ENCODE results near the gene DNAH14. TPM values are rescaled to one million over a fixed set of nuclear protein-coding genes. Genes with fewer than 3 reads are reported as not detected.

The DNAH14 gene
- total and polyA plus RNA-seq, 9 of the 15 experiments (the other 6 are each of a cell fraction or from before 2014, with no cell fraction given), result 58.4 to 142 (median 98.4) TPM

DNA sequence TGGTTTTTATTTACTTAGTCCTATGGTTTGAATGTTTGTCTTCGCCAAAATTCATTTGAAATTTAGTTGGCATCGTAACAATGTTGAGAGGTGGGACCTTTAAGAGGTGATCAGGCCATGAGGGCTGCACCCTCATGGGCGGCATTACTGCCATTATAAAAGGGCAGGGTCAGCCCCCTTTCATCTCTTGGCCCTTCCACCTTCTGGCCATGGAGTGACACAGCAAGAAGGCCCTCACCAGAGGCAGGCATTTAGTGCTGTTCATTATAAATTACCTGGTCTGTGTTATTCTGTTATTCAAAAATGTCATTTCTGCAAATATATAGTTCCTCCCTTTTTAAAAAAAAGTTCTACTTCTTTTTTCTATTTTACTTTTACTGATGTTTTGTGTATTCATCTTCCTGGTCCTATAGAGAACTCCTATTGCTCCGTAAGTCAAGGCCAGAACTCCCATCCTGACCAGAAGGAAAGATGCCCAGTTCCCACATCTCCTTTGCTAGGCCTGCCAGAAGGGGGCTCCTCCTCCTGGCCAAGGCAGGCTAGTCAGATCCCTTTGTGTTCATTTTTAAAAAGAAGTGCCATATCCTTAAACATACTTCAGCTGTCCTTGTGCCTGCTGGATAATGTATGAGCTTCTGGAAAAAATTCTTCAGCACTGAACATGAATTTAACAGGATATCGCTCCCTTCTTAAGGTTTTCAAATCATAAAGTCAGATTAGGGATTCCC, 508.4 kb downstream of the DNAH14 start (continued):
- TF ChIP-seq, protein P1, sequence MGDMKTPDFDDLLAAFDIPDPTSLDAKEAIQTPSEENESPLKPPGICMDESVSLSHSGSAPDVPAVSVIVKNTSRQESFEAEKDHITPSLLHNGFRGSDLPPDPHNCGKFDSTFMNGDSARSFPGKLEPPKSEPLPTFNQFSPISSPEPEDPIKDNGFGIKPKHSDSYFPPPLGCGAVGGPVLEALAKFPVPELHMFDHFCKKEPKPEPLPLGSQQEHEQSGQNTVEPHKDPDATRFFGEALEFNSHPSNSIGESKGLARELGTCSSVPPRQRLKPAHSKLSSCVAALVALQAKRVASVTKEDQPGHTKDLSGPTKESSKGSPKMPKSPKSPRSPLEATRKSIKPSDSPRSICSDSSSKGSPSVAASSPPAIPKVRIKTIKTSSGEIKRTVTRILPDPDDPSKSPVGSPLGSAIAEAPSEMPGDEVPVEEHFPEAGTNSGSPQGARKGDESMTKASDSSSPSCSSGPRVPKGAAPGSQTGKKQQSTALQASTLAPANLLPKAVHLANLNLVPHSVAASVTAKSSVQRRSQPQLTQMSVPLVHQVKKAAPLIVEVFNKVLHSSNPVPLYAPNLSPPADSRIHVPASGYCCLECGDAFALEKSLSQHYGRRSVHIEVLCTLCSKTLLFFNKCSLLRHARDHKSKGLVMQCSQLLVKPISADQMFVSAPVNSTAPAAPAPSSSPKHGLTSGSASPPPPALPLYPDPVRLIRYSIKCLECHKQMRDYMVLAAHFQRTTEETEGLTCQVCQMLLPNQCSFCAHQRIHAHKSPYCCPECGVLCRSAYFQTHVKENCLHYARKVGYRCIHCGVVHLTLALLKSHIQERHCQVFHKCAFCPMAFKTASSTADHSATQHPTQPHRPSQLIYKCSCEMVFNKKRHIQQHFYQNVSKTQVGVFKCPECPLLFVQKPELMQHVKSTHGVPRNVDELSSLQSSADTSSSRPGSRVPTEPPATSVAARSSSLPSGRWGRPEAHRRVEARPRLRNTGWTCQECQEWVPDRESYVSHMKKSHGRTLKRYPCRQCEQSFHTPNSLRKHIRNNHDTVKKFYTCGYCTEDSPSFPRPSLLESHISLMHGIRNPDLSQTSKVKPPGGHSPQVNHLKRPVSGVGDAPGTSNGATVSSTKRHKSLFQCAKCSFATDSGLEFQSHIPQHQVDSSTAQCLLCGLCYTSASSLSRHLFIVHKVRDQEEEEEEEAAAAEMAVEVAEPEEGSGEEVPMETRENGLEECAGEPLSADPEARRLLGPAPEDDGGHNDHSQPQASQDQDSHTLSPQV (IDR thresholded peaks at IDR 0.05), result 0 out of 2 replicates have a peak, but pooled peaks have one; percentile 16
- TF ChIP-seq ZNF133 (CRISPR knock-in tag; IDR thresholded peaks at IDR 0.05) (no peak), SIN3B (IDR thresholded peaks at IDR 0.05; ENCODE audit: low read depth) (no peak), ZNF24 (IDR thresholded peaks at IDR 0.05) (peak; percentile 24; the same call in 1 of the 2 replicates), RAD21 (CRISPR knock-in tag; conservative IDR thresholded peaks at IDR 0.05 in 1 of 2, IDR thresholded peaks at IDR 0.05 in 1 of 2) (peak in 1 of 2 experiments; percentile 48; a peak in 1 of 4 replicates), MTA3 (IDR thresholded peaks at IDR 0.05; ENCODE audit: borderline replicate concordance) (0 out of 2 replicates have a peak, but pooled peaks have one; percentile 25), MEIS2 (IDR thresholded peaks at IDR 0.05; ENCODE audit: partially characterized antibody) (no peak), ZNF316 (IDR thresholded peaks at IDR 0.05) (no peak), DIDO1 (tag; IDR thresholded peaks at IDR 0.05; ENCODE audit: low read depth) (no peak), CBX2 (IDR thresholded peaks at IDR 0.05; ENCODE audit: insufficient read depth, low read length, poor library complexity, severe bottlenecking) (no peak), EWSR1 (IDR thresholded peaks at IDR 0.05; ENCODE audit: borderline replicate concordance, low read depth, partially characterized antibody) (no peak)
- TF ChIP-seq, protein P2, sequence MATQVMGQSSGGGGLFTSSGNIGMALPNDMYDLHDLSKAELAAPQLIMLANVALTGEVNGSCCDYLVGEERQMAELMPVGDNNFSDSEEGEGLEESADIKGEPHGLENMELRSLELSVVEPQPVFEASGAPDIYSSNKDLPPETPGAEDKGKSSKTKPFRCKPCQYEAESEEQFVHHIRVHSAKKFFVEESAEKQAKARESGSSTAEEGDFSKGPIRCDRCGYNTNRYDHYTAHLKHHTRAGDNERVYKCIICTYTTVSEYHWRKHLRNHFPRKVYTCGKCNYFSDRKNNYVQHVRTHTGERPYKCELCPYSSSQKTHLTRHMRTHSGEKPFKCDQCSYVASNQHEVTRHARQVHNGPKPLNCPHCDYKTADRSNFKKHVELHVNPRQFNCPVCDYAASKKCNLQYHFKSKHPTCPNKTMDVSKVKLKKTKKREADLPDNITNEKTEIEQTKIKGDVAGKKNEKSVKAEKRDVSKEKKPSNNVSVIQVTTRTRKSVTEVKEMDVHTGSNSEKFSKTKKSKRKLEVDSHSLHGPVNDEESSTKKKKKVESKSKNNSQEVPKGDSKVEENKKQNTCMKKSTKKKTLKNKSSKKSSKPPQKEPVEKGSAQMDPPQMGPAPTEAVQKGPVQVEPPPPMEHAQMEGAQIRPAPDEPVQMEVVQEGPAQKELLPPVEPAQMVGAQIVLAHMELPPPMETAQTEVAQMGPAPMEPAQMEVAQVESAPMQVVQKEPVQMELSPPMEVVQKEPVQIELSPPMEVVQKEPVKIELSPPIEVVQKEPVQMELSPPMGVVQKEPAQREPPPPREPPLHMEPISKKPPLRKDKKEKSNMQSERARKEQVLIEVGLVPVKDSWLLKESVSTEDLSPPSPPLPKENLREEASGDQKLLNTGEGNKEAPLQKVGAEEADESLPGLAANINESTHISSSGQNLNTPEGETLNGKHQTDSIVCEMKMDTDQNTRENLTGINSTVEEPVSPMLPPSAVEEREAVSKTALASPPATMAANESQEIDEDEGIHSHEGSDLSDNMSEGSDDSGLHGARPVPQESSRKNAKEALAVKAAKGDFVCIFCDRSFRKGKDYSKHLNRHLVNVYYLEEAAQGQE (IDR thresholded peaks at IDR 0.05; ENCODE audit: borderline replicate concordance), result peak; percentile 4; the same call in 1 of the 2 replicates
- TF ChIP-seq, protein P2 (CRISPR knock-in tag; IDR thresholded peaks at IDR 0.05; ENCODE audit: low read depth), result no peak
- TF ChIP-seq, protein P3, sequence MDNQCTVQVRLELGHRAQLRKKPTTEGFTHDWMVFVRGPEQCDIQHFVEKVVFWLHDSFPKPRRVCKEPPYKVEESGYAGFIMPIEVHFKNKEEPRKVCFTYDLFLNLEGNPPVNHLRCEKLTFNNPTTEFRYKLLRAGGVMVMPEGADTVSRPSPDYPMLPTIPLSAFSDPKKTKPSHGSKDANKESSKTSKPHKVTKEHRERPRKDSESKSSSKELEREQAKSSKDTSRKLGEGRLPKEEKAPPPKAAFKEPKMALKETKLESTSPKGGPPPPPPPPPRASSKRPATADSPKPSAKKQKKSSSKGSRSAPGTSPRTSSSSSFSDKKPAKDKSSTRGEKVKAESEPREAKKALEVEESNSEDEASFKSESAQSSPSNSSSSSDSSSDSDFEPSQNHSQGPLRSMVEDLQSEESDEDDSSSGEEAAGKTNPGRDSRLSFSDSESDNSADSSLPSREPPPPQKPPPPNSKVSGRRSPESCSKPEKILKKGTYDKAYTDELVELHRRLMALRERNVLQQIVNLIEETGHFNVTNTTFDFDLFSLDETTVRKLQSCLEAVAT (IDR thresholded peaks at IDR 0.05), result no peak

All from K562 (cell line).